Naive B cell (primary cell): ENCODE measurements around the gene SBK3. TPM values are rescaled to one million over a fixed set of nuclear protein-coding genes. Genes with fewer than 3 reads are reported as not detected.
"Not testable (repeated sequence)": the region's sequence is repeated elsewhere in the genome, so short reads cannot be mapped to it uniquely, and the experiment has no call there.

Experiments
- ATAC-seq, 2 donors: fragments of 150-1000 bp; cut with Tn5 transposase; 2 replicates each; pipeline ENCODE4 v1.10.0; 2021; ENCODE audit warnings: low read depth in 2 of 2, mild to moderate bottlenecking in 2 of 2, moderate library complexity in 2 of 2
- DNase-seq: peaks from one replicate; pipeline ENCODE4 v3.0.0; 2022
- H3K27ac Mint-ChIP-seq, 6 donors: one replicate each; pipeline ENCODE4 v1.8.0; 2020 to 2022; ENCODE audit warnings: mild to moderate bottlenecking in 6 of 6, mixed read lengths in 6 of 6, moderate library complexity in 5 of 6, inconsistent platforms in 2 of 6
- H3K27me3 Mint-ChIP-seq, 3 donors: one replicate each; pipeline ENCODE4 v1.8.0; 2021 to 2022; ENCODE audit warnings: mixed read lengths in 3 of 3, mild to moderate bottlenecking in 1 of 3
- H3K36me3 Mint-ChIP-seq, 2 donors: one replicate each; pipeline ENCODE4 v1.8.0; 2020 to 2022; ENCODE audit warnings: mixed read lengths in 2 of 2, inconsistent platforms in 1 of 2, mild to moderate bottlenecking in 1 of 2
- H3K4me1 Mint-ChIP-seq, 3 donors: one replicate each; pipeline ENCODE4 v1.8.0; 2020 to 2022; ENCODE audit warnings: mixed read lengths in 3 of 3, inconsistent platforms in 1 of 3, mild to moderate bottlenecking in 1 of 3, moderate library complexity in 1 of 3
- H3K4me3 Mint-ChIP-seq, 8 donors: one replicate each; pipeline ENCODE4 v1.8.0; 2020 to 2022; ENCODE audit warnings: mild to moderate bottlenecking in 8 of 8, mixed read lengths in 8 of 8, moderate library complexity in 8 of 8, inconsistent platforms in 2 of 8
- H3K9me3 Mint-ChIP-seq, 7 donors: one replicate each; pipeline ENCODE4 v1.8.0; 2020 to 2022; ENCODE audit warnings: mixed read lengths in 7 of 7, mild to moderate bottlenecking in 5 of 7, inconsistent platforms in 2 of 7, moderate library complexity in 1 of 7
- polyA plus RNA-seq, 6 donors: library from polyadenylated mRNA; unstranded; fragments of 300-500 nt; fragmentation: Illumina TruSeq; gene quantifications; one replicate each; pipeline ENCODE4 v1.2.3, GENCODE V29; 2021; ENCODE audit warnings: low read depth in 6 of 6

SBK3 gene
- polyA plus RNA-seq, 6 donors from 2014 or later: not detected

- H3K4me1 Mint-ChIP-seq, H3K27me3 Mint-ChIP-seq, ATAC-seq, H3K36me3 Mint-ChIP-seq, H3K9me3 Mint-ChIP-seq, DNase-seq, H3K4me3 Mint-ChIP-seq: not testable (repeated sequence)
- peak overlapping the region in 1 of 6 donors; percentile 60 for H3K27ac Mint-ChIP-seq
Observed at GRCh38 chr19:55534280-55534679, 11.1 kb downstream of the SBK3 start.

GRCh38 chr19:55530996-55531395 is 14.3 kb downstream of the SBK3 start:
- Mint-ChIP-seq H3K9me3 (no peaks in the 10 kb centered on the region), H3K27me3 (peaks cover 0 to 5% (median 5%) of the 10 kb centered on the region in 3 donors), H3K27ac (no peak overlapping the region), H3K4me3 (no peak overlapping the region), H3K36me3 (no peaks in the 10 kb centered on the region), H3K4me1 (no peaks in the 10 kb centered on the region)
- ATAC-seq: no peak
- no peak for DNase-seq

GRCh38 chr19:55529636-55530234 is 15.6 kb downstream of the SBK3 start:
- DNase-seq (no peak), ATAC-seq (no peak)
- no peaks in the 10 kb centered on the region for H3K4me1 Mint-ChIP-seq
- no peak overlapping the region for H3K27ac Mint-ChIP-seq
- H3K4me3 Mint-ChIP-seq: no peak overlapping the region
- no peaks in the 10 kb centered on the region for H3K9me3 Mint-ChIP-seq
- H3K36me3 Mint-ChIP-seq: no peaks in the 10 kb centered on the region
- H3K27me3 Mint-ChIP-seq: peaks cover under 1 to 14% (median 13%) of the 10 kb centered on the region in 3 donors

GRCh38 chr19:55528030-55528803 is 17.1 kb downstream of the SBK3 start:
- Mint-ChIP-seq H3K27me3 (peaks cover 4 to 12% (median 8%) of the 10 kb centered on the region in 3 donors), H3K27ac (no peak overlapping the region), H3K4me1 (no peaks in the 10 kb centered on the region), H3K9me3 (no peaks in the 10 kb centered on the region), H3K36me3 (no peaks in the 10 kb centered on the region), H3K4me3 (no peak overlapping the region)
- ATAC-seq (no peak), DNase-seq (no peak)

- Mint-ChIP-seq H3K27me3 (peaks cover 4 to 12% (median 8%) of the 10 kb centered on the region in 3 donors), H3K4me3 (no peak overlapping the region), H3K27ac (no peak overlapping the region), H3K36me3 (no peaks in the 10 kb centered on the region), H3K4me1 (no peaks in the 10 kb centered on the region), H3K9me3 (no peaks in the 10 kb centered on the region)
- ATAC-seq (no peak), DNase-seq (no peak)
Observed at GRCh38 chr19:55527197-55528029, 17.9 kb downstream of the SBK3 start.

- no peaks in the 10 kb centered on the region for H3K36me3 Mint-ChIP-seq
- no peaks in the 10 kb centered on the region for H3K4me1 Mint-ChIP-seq
- H3K27me3 Mint-ChIP-seq: peaks cover 4 to 12% (median 8%) of the 10 kb centered on the region in 3 donors
- no peaks in the 10 kb centered on the region for H3K9me3 Mint-ChIP-seq
- ATAC-seq (no peak), DNase-seq (no peak)
- no peak overlapping the region for H3K27ac Mint-ChIP-seq
- no peak overlapping the region for H3K4me3 Mint-ChIP-seq
Observed at GRCh38 chr19:55526216-55527196, 18.8 kb downstream of the SBK3 start.

GRCh38 chr19:55525289-55526101 is 19.8 kb downstream of the SBK3 start:
- H3K36me3 Mint-ChIP-seq: no peaks in the 10 kb centered on the region
- no peak for DNase-seq
- H3K4me1 Mint-ChIP-seq: no peaks in the 10 kb centered on the region
- H3K9me3 Mint-ChIP-seq: no peaks in the 10 kb centered on the region
- H3K4me3 Mint-ChIP-seq: no peak overlapping the region
- H3K27ac Mint-ChIP-seq: peak overlapping the region in 1 of 6 donors; percentile 37
- H3K27me3 Mint-ChIP-seq: peaks cover 4 to 12% (median 8%) of the 10 kb centered on the region in 3 donors
- ATAC-seq: no peak

GRCh38 chr19:55520691-55521292 is 24.6 kb downstream of the SBK3 start:
- DNase-seq (no peak), ATAC-seq (no peak)
- Mint-ChIP-seq H3K27me3 (peaks cover 4 to 12% (median 8%) of the 10 kb centered on the region in 3 donors), H3K36me3 (no peaks in the 10 kb centered on the region), H3K4me3 (no peak overlapping the region), H3K9me3 (no peaks in the 10 kb centered on the region), H3K27ac (no peak overlapping the region), H3K4me1 (peaks cover 7 to 12% (median 11%) of the 10 kb centered on the region in 3 donors)

GRCh38 chr19:55519451-55520311 is 25.7 kb downstream of the SBK3 start:
- no peak overlapping the region for H3K27ac Mint-ChIP-seq
- ATAC-seq (no peak), DNase-seq (no peak)
- H3K4me1 Mint-ChIP-seq: peaks cover 7 to 12% (median 11%) of the 10 kb centered on the region in 3 donors
- H3K4me3 Mint-ChIP-seq: no peak overlapping the region
- H3K27me3 Mint-ChIP-seq: peaks cover 0 to 4% (median 3%) of the 10 kb centered on the region in 3 donors
- H3K9me3 Mint-ChIP-seq: no peaks in the 10 kb centered on the region
- H3K36me3 Mint-ChIP-seq: no peaks in the 10 kb centered on the region

GRCh38 chr19:55516878-55517620 is 28.3 kb downstream of the SBK3 start:
- no peaks in the 10 kb centered on the region for H3K9me3 Mint-ChIP-seq
- H3K4me1 Mint-ChIP-seq: peaks cover 7 to 12% (median 11%) of the 10 kb centered on the region in 3 donors
- peak overlapping the region; percentile 86 to 97 (median 96) for H3K27ac Mint-ChIP-seq
- peak; percentile 88 for DNase-seq
- peak; percentile 99 for ATAC-seq
- peaks cover 7 to 9% (median 8%) of the 10 kb centered on the region in 3 donors for H3K27me3 Mint-ChIP-seq
- no peaks in the 10 kb centered on the region for H3K36me3 Mint-ChIP-seq
- H3K4me3 Mint-ChIP-seq: peak overlapping the region; percentile 81 to 95 (median 88)
